ENCODE results near the gene SCARB1.

SCARB1 gene

GRCh38 chr12:124821252-124822200 is 42.1 kb downstream of the SCARB1 start:
- no peak for DNase-seq (ENCODE audit: low read depth)

GRCh38 chr12:124820199-124820598 is 43.5 kb downstream of the SCARB1 start:
- DNase-seq (ENCODE audit: low read depth) = no peak

GRCh38 chr12:124819525-124819924 is 44.1 kb downstream of the SCARB1 start:
- DNase-seq (ENCODE audit: low read depth) = no peak

- DNase-seq (ENCODE audit: low read depth) = no peak
Observed at GRCh38 chr12:124819080-124819479, 44.6 kb downstream of the SCARB1 start.

GRCh38 chr12:124817076-124818000 is 46.3 kb downstream of the SCARB1 start:
- no peak for DNase-seq (ENCODE audit: low read depth)

GRCh38 chr12:124816295-124816854 is 47.3 kb downstream of the SCARB1 start:
- no peak for DNase-seq (ENCODE audit: low read depth)

GRCh38 chr12:124814741-124815613 is 48.7 kb downstream of the SCARB1 start:
- DNase-seq (ENCODE audit: low read depth) = no peak

GRCh38 chr12:124813782-124814181 is 49.9 kb downstream of the SCARB1 start:
- no peak for DNase-seq (ENCODE audit: low read depth)

GRCh38 chr12:124812979-124813378 is 50.7 kb downstream of the SCARB1 start:
- no peak for DNase-seq (ENCODE audit: low read depth)

- DNase-seq (ENCODE audit: low read depth) = no peak
Observed at GRCh38 chr12:124812356-124812755, 51.3 kb downstream of the SCARB1 start.

- DNase-seq (ENCODE audit: low read depth) = no peak
Observed at GRCh38 chr12:124811633-124812032, 52.0 kb downstream of the SCARB1 start.

GRCh38 chr12:124809878-124810277 is 53.8 kb downstream of the SCARB1 start:
- DNase-seq (ENCODE audit: low read depth) = peak; percentile 31

- no peak for DNase-seq (ENCODE audit: low read depth)
Observed at GRCh38 chr12:124809391-124809790, 54.3 kb downstream of the SCARB1 start.

- DNase-seq (ENCODE audit: low read depth) = no peak
Observed at GRCh38 chr12:124808272-124808671, 55.4 kb downstream of the SCARB1 start.

GRCh38 chr12:124805876-124806668 is 57.6 kb downstream of the SCARB1 start:
- DNase-seq (ENCODE audit: low read depth) = no peak

GRCh38 chr12:124805050-124805449 is 58.6 kb downstream of the SCARB1 start:
- DNase-seq (ENCODE audit: low read depth) = no peak

GRCh38 chr12:124804011-124804621 is 59.5 kb downstream of the SCARB1 start:
- DNase-seq (ENCODE audit: low read depth) = peak; percentile 40

GRCh38 chr12:124802361-124802760 is 61.3 kb downstream of the SCARB1 start:
- DNase-seq (ENCODE audit: low read depth) = no peak

GRCh38 chr12:124800506-124800905 is 63.2 kb downstream of the SCARB1 start:
- no peak for DNase-seq (ENCODE audit: low read depth)

GRCh38 chr12:124797321-124797720 is 66.3 kb downstream of the SCARB1 start:
- no peak for DNase-seq (ENCODE audit: low read depth)

Data from ELR (cell line).